ENCODE results near the gene TEPSIN.

The TEPSIN gene

GRCh38 chr17:81195941-81196495 lies 42.8 kb downstream of the TEPSIN start:
- FAIRE-seq, result no peak

GRCh38 chr17:81194941-81195901 lies 43.6 kb downstream of the TEPSIN start:
- no peak for FAIRE-seq

GRCh38 chr17:81194225-81194760 lies 44.6 kb downstream of the TEPSIN start:
- FAIRE-seq, result no peak

GRCh38 chr17:81193470-81194224 lies 45.2 kb downstream of the TEPSIN start:
- FAIRE-seq, result no peak

- no peak for FAIRE-seq
Observed at GRCh38 chr17:81193051-81193410, 45.8 kb downstream of the TEPSIN start.

- FAIRE-seq, result no peak
Observed at GRCh38 chr17:81192386-81193050, 46.3 kb downstream of the TEPSIN start.

GRCh38 chr17:81191646-81192045 lies 47.2 kb downstream of the TEPSIN start:
- no peak for FAIRE-seq

GRCh38 chr17:81191116-81191515 lies 47.7 kb downstream of the TEPSIN start:
- no peak for FAIRE-seq

- FAIRE-seq, result no peak
Observed at GRCh38 chr17:81190591-81190990, 48.3 kb downstream of the TEPSIN start.

- no peak for FAIRE-seq
Observed at GRCh38 chr17:81189670-81190530, 49.0 kb downstream of the TEPSIN start.

GRCh38 chr17:81189016-81189415 lies 49.8 kb downstream of the TEPSIN start:
- no peak for FAIRE-seq

GRCh38 chr17:81188491-81188840 lies 50.4 kb downstream of the TEPSIN start:
- no peak for FAIRE-seq

- FAIRE-seq, result no peak
Observed at GRCh38 chr17:81187586-81188490, 51.0 kb downstream of the TEPSIN start.

- no peak for FAIRE-seq
Observed at GRCh38 chr17:81187120-81187519, 51.7 kb downstream of the TEPSIN start.

- no peak for FAIRE-seq
Observed at GRCh38 chr17:81186203-81186602, 52.7 kb downstream of the TEPSIN start.

GRCh38 chr17:81184555-81184954 lies 54.3 kb downstream of the TEPSIN start:
- no peak for FAIRE-seq

GRCh38 chr17:81183807-81184206 lies 55.0 kb downstream of the TEPSIN start:
- FAIRE-seq, result no peak

GRCh38 chr17:81183316-81183715 lies 55.5 kb downstream of the TEPSIN start:
- no peak for FAIRE-seq

GRCh38 chr17:81182596-81182995 lies 56.3 kb downstream of the TEPSIN start:
- FAIRE-seq, result no peak

GRCh38 chr17:81181811-81182185 lies 57.1 kb downstream of the TEPSIN start:
- no peak for FAIRE-seq
